ENCODE measurements around the gene SMG6. TPM values are rescaled to one million over a fixed set of nuclear protein-coding genes. Genes with fewer than 3 reads are reported as not detected.

SMG6 gene
- total and polyA plus RNA-seq, 2 experiments from 2014 or later: 16.8 to 63.1 TPM

DNA sequence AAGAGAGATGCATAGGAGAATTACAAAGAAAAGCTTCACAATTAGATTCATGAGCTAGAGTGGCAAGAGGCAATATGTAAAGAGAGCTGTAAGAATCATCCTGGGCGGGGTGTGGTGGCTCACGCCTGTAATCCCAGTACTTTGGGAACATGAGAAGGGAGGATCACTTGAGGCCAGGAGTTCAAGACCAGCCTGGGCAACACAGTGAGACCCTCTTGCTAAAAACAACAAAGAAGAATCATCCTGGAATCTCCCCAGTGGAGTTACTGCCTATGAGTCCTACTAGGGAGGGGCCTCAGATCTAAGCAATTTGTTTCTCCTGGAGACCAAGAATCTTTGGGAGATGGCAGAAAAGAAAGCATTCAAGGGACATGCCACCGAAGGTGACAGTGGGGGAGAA is 129.6 kb downstream of the SMG6 start:
- H3K9ac ChIP-seq: peak overlapping the region; percentile 91
- WGBS, 2 experiments (ENCODE audit: low coverage in 1 of 2, low lambda C conversion rate in 2 of 2, missing lambda C conversion rate in 2 of 2): 31 to 39% methylated on average over 3 of the region's 3 CpGs

DNA sequence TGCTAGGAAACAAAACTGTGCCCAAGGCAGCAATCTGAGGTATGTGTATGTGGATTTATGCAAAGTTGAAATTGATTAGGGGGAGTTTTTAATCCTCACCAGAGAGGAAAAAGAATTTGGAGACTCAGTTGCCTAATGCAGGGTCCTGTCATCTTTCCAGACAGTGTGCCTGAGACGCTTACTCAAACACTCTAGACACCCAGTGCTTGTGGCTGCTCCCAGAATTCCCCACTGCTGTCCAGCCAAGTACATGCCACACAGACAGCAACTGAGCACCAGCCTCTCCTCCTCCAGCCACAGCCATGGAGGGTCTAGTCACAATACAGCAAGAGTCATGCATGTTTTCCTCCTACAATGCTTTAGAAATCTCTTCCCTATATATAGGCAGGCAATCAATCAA is 130.6 kb downstream of the SMG6 start:
- peak; percentile 82 for DNase-seq
- 0 to 4% methylated on average over 1 of the region's 1 CpG for WGBS, 2 experiments (ENCODE audit: low coverage in 1 of 2, low lambda C conversion rate in 2 of 2, missing lambda C conversion rate in 2 of 2)
- H3K27ac ChIP-seq: peak overlapping the region; percentile 99
- H2AFZ ChIP-seq: no peak overlapping the region
- H3K4me3 ChIP-seq: peak overlapping the region; percentile 59
- peak overlapping the region; percentile 84 for H3K4me2 ChIP-seq (ENCODE audit: unreplicated experiment)
- H3K9ac ChIP-seq: peak overlapping the region; percentile 91
- H3K9me2 ChIP-seq (ENCODE audit: insufficient read depth): no peaks in the 10 kb centered on the region
- H4K20me1 ChIP-seq (ENCODE audit: insufficient read depth): no peaks in the 10 kb centered on the region
- H3K9me3 ChIP-seq (ENCODE audit: low read depth): no peaks in the 10 kb centered on the region
- H3K4me1 ChIP-seq (ENCODE audit: insufficient read depth): peaks cover 57% of the 10 kb centered on the region
- 0 out of 2 replicates have a peak, but pooled peaks cover 7% of the 10 kb centered on the region for H3K36me3 ChIP-seq (ENCODE audit: low read depth)
- in situ Hi-C loops (cut with MboI): no loop called here
- H3F3A ChIP-seq (ENCODE audit: insufficient read depth): peaks cover 50% of the 10 kb centered on the region
- H3K79me2 ChIP-seq (ENCODE audit: insufficient read depth): peaks cover 23% of the 10 kb centered on the region; the same call in 1 of the 2 replicates
- TF ChIP-seq EZH2phosphoT487 (IDR thresholded peaks at IDR 0.05; ENCODE audit: insufficient read depth, low read depth) (no peak), EZH2 (IDR thresholded peaks at IDR 0.05; ENCODE audit: insufficient read depth, poor library complexity, severe bottlenecking) (no peak)
- H3K27me3 ChIP-seq (replicated peaks; ENCODE audit: insufficient read depth): no peaks in the 10 kb centered on the region

More for the DNA sequence above, 129.6 kb downstream of the SMG6 start:
- in situ Hi-C loops (cut with MboI): no loop called here
- Histone ChIP-seq H3F3A (ENCODE audit: insufficient read depth) (peaks cover 50% of the 10 kb centered on the region), H4K20me1 (ENCODE audit: insufficient read depth) (no peaks in the 10 kb centered on the region), H3K27ac (peak overlapping the region; percentile 99), H3K4me3 (no peak overlapping the region; the same call in 1 of the 2 replicates), H3K79me2 (ENCODE audit: insufficient read depth) (peaks cover 23% of the 10 kb centered on the region; the same call in 1 of the 2 replicates), H3K4me1 (ENCODE audit: insufficient read depth) (peaks cover 64% of the 10 kb centered on the region), H3K27me3 (replicated peaks; ENCODE audit: insufficient read depth) (no peaks in the 10 kb centered on the region), H3K4me2 (ENCODE audit: unreplicated experiment) (peak overlapping the region; percentile 67), H3K9me3 (ENCODE audit: low read depth) (no peaks in the 10 kb centered on the region), H2AFZ (no peak overlapping the region), H3K36me3 (ENCODE audit: low read depth) (0 out of 2 replicates have a peak, but pooled peaks cover 7% of the 10 kb centered on the region), H3K9me2 (ENCODE audit: insufficient read depth) (no peaks in the 10 kb centered on the region)
- no peak for TF ChIP-seq EZH2phosphoT487 (IDR thresholded peaks at IDR 0.05; ENCODE audit: insufficient read depth, low read depth)
- TF ChIP-seq EZH2 (IDR thresholded peaks at IDR 0.05; ENCODE audit: insufficient read depth, poor library complexity, severe bottlenecking): no peak
- peak; percentile 63 for DNase-seq

DNA sequence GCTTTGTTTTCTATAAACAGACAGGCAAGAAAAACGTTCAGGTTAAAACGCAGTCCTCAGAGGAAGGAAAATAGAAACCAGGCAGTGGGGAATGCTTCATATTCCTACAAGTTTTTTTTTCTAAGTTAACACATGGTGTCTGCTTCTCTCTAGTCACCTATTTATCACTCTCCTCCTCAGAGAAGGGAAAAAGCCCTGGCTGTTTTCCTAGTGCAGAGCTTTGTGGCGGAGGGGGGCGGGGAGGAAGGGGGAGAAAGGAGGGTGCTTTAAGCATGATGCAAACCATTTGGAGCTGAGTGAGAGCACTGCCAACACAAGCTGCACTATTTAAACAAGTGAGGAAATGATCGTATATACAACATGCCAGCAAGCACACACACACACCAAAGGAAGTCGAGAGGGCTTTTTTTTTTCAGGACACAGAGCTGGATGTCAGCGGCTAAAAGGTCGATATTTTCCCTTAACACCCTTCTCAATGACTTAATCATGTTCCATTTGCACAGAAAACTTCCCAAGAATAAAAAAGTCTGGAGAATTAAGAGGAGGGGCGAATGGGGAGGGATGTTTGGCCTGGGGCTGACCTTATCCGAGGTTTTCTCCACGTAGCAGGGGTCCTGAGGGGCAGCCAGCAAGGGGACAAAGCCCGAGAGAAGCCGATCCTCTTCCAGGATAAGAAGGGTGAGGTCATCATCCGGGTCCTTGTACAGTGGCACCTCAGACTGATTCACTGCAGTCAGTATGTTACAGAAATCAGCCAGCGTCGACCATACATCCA is 131.3 kb downstream of the SMG6 start:
- H3F3A ChIP-seq (ENCODE audit: insufficient read depth): peaks cover 50% of the 10 kb centered on the region
- TF ChIP-seq EZH2 (IDR thresholded peaks at IDR 0.05; ENCODE audit: insufficient read depth, poor library complexity, severe bottlenecking): no peak
- no peak for TF ChIP-seq EZH2phosphoT487 (IDR thresholded peaks at IDR 0.05; ENCODE audit: insufficient read depth, low read depth)
- H3K9me3 ChIP-seq (ENCODE audit: low read depth): no peaks in the 10 kb centered on the region
- H3K4me3 ChIP-seq: peak overlapping the region; percentile 59
- no peaks in the 10 kb centered on the region for H3K9me2 ChIP-seq (ENCODE audit: insufficient read depth)
- H2AFZ ChIP-seq: peak overlapping the region; percentile 58; the same call in 1 of the 2 replicates
- H3K4me1 ChIP-seq (ENCODE audit: insufficient read depth): peaks cover 52% of the 10 kb centered on the region
- H4K20me1 ChIP-seq (ENCODE audit: insufficient read depth): no peaks in the 10 kb centered on the region
- peak overlapping the region; percentile 99 for H3K27ac ChIP-seq
- peak; percentile 95 for DNase-seq
- peaks cover 20% of the 10 kb centered on the region; the same call in 1 of the 2 replicates for H3K79me2 ChIP-seq (ENCODE audit: insufficient read depth)
- H3K4me2 ChIP-seq (ENCODE audit: unreplicated experiment): peak overlapping the region; percentile 84
- H3K9ac ChIP-seq: peak overlapping the region; percentile 91
- H3K27me3 ChIP-seq (replicated peaks; ENCODE audit: insufficient read depth): no peaks in the 10 kb centered on the region
- WGBS, 2 experiments (ENCODE audit: low coverage in 1 of 2, low lambda C conversion rate in 2 of 2, missing lambda C conversion rate in 2 of 2): 0 to 2% methylated on average over 16 of the region's 16 CpGs
- H3K36me3 ChIP-seq (ENCODE audit: low read depth): 0 out of 2 replicates have a peak, but pooled peaks cover 7% of the 10 kb centered on the region
- in situ Hi-C loops (cut with MboI): no loop called here

DNA sequence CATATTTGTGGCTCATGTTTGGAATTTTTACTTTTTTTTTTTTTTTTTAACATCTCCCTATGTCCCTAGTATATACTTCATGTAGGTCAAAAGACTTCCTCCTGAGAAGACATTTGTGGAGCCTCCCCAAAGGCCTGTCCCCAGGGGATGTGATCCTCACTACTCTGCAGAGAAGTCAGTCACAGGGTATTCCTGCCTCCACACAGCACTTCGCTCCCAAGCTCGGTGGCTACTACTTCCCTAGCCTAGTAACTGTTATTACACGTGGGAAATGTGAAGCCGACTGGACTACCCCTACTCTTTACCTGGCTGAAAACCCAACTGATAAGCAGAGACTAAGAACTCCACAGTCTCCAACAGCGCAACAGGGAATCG is 131.9 kb downstream of the SMG6 start:
- H3K27ac ChIP-seq: peak overlapping the region; percentile 99
- no peaks in the 10 kb centered on the region for H4K20me1 ChIP-seq (ENCODE audit: insufficient read depth)
- peak; percentile 51 for DNase-seq
- H3K4me2 ChIP-seq (ENCODE audit: unreplicated experiment): peak overlapping the region; percentile 84
- WGBS, 2 experiments (ENCODE audit: low coverage in 1 of 2, low lambda C conversion rate in 2 of 2, missing lambda C conversion rate in 2 of 2): 14 to 21% methylated on average over 6 of the region's 6 CpGs
- no peaks in the 10 kb centered on the region for H3K9me3 ChIP-seq (ENCODE audit: low read depth)
- H3K9ac ChIP-seq: peak overlapping the region; percentile 91
- H2AFZ ChIP-seq: peak overlapping the region; percentile 58; the same call in 1 of the 2 replicates
- H3K79me2 ChIP-seq (ENCODE audit: insufficient read depth): peaks cover 20% of the 10 kb centered on the region; the same call in 1 of the 2 replicates
- peaks cover 50% of the 10 kb centered on the region for H3F3A ChIP-seq (ENCODE audit: insufficient read depth)
- peaks cover 50% of the 10 kb centered on the region for H3K4me1 ChIP-seq (ENCODE audit: insufficient read depth)
- in situ Hi-C loops (cut with MboI): no loop called here
- peak overlapping the region; percentile 59 for H3K4me3 ChIP-seq
- TF ChIP-seq EZH2phosphoT487 (IDR thresholded peaks at IDR 0.05; ENCODE audit: insufficient read depth, low read depth): no peak
- TF ChIP-seq EZH2 (IDR thresholded peaks at IDR 0.05; ENCODE audit: insufficient read depth, poor library complexity, severe bottlenecking): no peak
- 0 out of 2 replicates have a peak, but pooled peaks cover 7% of the 10 kb centered on the region for H3K36me3 ChIP-seq (ENCODE audit: low read depth)
- H3K27me3 ChIP-seq (replicated peaks; ENCODE audit: insufficient read depth): no peaks in the 10 kb centered on the region
- no peaks in the 10 kb centered on the region for H3K9me2 ChIP-seq (ENCODE audit: insufficient read depth)
